Testis (tissue), 3 donors: ENCODE results near the gene DISP2. TPM values are rescaled to one million over a fixed set of nuclear protein-coding genes. Genes with fewer than 3 reads are reported as not detected.

Experiments used
- DNase-seq: peaks from one replicate; pipeline ENCODE4 v3.0.0-alpha.2; 2019
- H3K27ac ChIP-seq, 2 donors: fragments of 200-600 bp; sonication (generic); one replicate each; pipeline ENCODE4 v1.5.1; 2019
- H3K27me3 ChIP-seq: fragments of 200-600 bp; sonication (generic); one replicate; pipeline ENCODE4 v1.5.1; 2019
- H3K36me3 ChIP-seq: fragments of 200-600 bp; sonication (generic); one replicate; pipeline ENCODE4 v1.5.1; 2017; ENCODE audit warnings: low read depth; ENCODE audit errors: missing control alignments
- H3K4me1 ChIP-seq: fragments of 200-600 bp; sonication (generic); one replicate; pipeline ENCODE4 v1.5.1; 2019
- H3K4me3 ChIP-seq, 2 donors: fragments of 200-600 bp; sonication (generic); one replicate each; pipeline ENCODE4 v1.5.1; 2017 to 2019
- H3K9me3 ChIP-seq: fragments of 200-600 bp; sonication (generic); one replicate; pipeline ENCODE4 v1.5.1; 2017
- POLR2A ChIP-seq: fragments of 450-650 bp; IDR thresholded peaks from one replicate; pipeline ENCODE4 v1.6.1; 2017; ENCODE audit warnings: antibody characterized with exemption, mild to moderate bottlenecking, moderate library complexity
- WGBS, 2 donors: methylation state at CpG; one replicate each; pipeline ENCODE4 v1.1.5; 2018; 5-methylcytosine and 5-hydroxymethylcytosine counted together
- intact Hi-C: fragments of 100-400 bp; cut with DNase I; formaldehyde crosslinking; loops from one replicate; pipeline ENCODE4 v1.15.1; 2023; ENCODE audit warnings: low total_unique reads
- polyA plus RNA-seq: library from polyadenylated mRNA; stranded (reverse); fragments of 350-450 nt; fragmentation: Illumina TruSeq; extraction: RNeasy Lipid Tissue Mini Kit (QIAGEN cat#74804); gene quantifications from one replicate; pipeline ENCODE4 v1.2.3, GENCODE V29; 2014; ENCODE audit warnings: low read depth, low replicate concordance; ENCODE audit not compliant: insufficient read depth
- total RNA-seq, 2 donors: library from RNA; depleted of rRNA; stranded (reverse); fragments of >200 nt; gene quantifications; one replicate each; pipeline ENCODE4 v1.2.3, GENCODE V29; 2016
- TF ChIP-seq, protein P1 (sequence below), 3 experiments: fragments of 450-650 bp in 2 of 3; fragments of 200-600 bp in 1 of 3; sonication (generic) in 1 of 3; IDR thresholded peaks; one replicate each; pipeline ENCODE4 v1.5.1; 2016 to 2019; ENCODE audit warnings: antibody characterized with exemption in 3 of 3, mild to moderate bottlenecking in 2 of 3, moderate library complexity in 1 of 3

The DISP2 gene
- total and polyA plus RNA-seq, 3 donors from 2014 or later: 3.0 to 7.6 (median 4.4) TPM

- intact Hi-C loops: no loop called here
- Histone ChIP-seq H3K27ac (no peak overlapping the region), H3K4me3 (no peak overlapping the region), H3K9me3 (no peaks in the 10 kb centered on the region), H3K36me3 (no peaks in the 10 kb centered on the region), H3K4me1 (peaks cover 17% of the 10 kb centered on the region), H3K27me3 (no peaks in the 10 kb centered on the region)
- no peak for TF ChIP-seq POLR2A
- TF ChIP-seq, protein P1, sequence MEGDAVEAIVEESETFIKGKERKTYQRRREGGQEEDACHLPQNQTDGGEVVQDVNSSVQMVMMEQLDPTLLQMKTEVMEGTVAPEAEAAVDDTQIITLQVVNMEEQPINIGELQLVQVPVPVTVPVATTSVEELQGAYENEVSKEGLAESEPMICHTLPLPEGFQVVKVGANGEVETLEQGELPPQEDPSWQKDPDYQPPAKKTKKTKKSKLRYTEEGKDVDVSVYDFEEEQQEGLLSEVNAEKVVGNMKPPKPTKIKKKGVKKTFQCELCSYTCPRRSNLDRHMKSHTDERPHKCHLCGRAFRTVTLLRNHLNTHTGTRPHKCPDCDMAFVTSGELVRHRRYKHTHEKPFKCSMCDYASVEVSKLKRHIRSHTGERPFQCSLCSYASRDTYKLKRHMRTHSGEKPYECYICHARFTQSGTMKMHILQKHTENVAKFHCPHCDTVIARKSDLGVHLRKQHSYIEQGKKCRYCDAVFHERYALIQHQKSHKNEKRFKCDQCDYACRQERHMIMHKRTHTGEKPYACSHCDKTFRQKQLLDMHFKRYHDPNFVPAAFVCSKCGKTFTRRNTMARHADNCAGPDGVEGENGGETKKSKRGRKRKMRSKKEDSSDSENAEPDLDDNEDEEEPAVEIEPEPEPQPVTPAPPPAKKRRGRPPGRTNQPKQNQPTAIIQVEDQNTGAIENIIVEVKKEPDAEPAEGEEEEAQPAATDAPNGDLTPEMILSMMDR (IDR thresholded peaks at IDR 0.05): peak; percentile 26 to 66 (median 63)
- peak; percentile 63 for DNase-seq
- 53 to 58% methylated on average over 12 to 15 of the region's 15 CpGs for WGBS, 2 donors
Measured at GRCh38 chr15:40344631-40345120, 13.3 kb upstream of the DISP2 start.

DNA sequence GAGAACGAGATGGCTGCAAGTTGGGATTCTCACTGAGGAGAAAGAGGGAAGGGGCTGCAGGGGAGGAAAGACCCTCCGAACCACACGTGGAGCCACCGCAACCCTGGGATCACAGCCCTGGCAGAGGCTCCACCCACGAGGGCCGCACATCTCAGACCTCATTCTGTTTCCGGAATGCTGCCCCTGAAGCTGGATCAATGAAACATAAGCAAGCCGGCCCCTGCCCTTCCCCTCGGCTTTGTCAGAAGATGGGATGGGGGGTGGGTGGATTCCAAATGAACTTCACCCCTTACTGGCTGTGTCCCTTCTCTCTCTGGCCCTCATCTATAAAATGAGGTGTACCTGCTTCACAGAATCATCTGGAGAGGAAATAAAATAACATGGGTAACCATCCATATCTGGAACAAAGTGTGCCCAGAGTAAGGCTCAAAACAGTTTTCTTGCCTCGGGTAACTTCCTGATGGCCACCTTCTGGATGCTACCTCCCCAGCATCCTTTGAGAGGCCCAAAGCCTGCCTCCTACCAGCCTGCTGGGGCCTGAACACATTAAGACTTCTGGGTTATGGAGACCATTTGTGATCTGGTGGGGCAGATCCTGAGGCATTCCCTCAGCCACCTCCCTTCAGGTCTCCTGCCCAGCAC lies 12.7 kb upstream of the DISP2 start:
- intact Hi-C loops: no loop called here
- no peaks in the 10 kb centered on the region for H3K27me3 ChIP-seq
- H3K36me3 ChIP-seq: no peaks in the 10 kb centered on the region
- H3K4me3 ChIP-seq: no peak overlapping the region
- peaks cover 10% of the 10 kb centered on the region for H3K4me1 ChIP-seq
- no peak for DNase-seq
- no peak overlapping the region for H3K27ac ChIP-seq
- H3K9me3 ChIP-seq: no peaks in the 10 kb centered on the region
- TF ChIP-seq, protein P1 (IDR thresholded peaks at IDR 0.05): no peak
- TF ChIP-seq POLR2A: no peak
- WGBS, 2 donors: 81 to 89% methylated on average over 7 to 10 of the region's 10 CpGs

- Histone ChIP-seq H3K9me3 (no peaks in the 10 kb centered on the region), H3K36me3 (no peaks in the 10 kb centered on the region), H3K4me3 (no peak overlapping the region), H3K27me3 (no peaks in the 10 kb centered on the region), H3K27ac (no peak overlapping the region), H3K4me1 (peaks cover 4% of the 10 kb centered on the region)
- TF ChIP-seq, protein P1 (IDR thresholded peaks at IDR 0.05): no peak
- no peak for TF ChIP-seq POLR2A
- no peak for DNase-seq
- intact Hi-C loops: no loop called here
- WGBS, 2 donors: 82 to 84% methylated on average over 3 to 6 of the region's 6 CpGs
Measured at GRCh38 chr15:40345867-40346578, 12.0 kb upstream of the DISP2 start.

DNA sequence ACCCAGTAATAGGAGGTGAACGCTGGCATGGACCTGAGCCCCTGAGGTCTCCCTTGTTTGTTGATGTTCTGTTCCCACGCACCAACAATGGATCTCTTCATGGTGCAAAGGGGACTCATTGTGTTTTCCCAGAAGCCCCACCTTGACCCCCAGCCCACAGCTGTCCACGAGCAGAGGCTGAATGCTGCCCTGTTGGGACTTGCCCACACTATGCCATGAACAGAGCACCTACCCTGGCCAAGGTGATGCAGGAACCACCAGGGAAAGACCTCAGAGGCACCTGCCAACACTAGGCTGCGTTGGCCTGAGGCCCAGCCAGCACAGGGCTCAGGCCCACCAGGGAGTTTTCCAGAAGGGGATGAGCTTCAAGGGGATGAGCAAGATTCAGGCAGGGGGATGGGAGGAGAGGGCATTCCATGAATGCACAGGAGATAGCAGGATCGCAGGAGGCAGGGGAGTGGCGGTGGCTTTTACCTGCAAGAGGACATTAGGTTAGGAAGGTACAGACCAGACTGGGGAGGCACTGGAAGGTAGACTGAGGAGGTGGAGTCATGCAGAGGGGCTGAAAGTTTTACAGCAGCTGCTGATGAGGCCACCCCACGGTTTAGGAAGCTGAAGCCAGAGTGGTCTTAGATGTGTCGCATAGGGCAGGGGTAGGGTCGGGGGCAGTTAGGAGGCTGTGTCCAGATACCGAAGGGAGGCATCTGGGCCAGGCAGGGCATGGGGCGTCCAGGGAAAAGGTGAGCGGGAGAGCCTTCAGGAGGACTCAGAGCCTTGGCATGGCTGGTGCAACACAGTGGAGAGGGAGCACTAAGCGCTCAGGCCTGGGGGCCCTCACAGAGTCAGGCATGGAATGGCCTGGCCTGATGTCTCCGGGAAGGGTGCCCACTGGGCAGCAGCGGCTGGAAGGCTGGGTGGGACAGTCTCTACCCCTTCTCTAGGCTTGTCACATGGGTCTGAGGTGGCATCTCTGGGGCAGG lies 11.2 kb upstream of the DISP2 start:
- 88 to 90% methylated on average over 15 of the region's 15 CpGs for WGBS, 2 donors
- Histone ChIP-seq H3K27ac (no peak overlapping the region), H3K4me1 (no peaks in the 10 kb centered on the region), H3K27me3 (no peaks in the 10 kb centered on the region), H3K9me3 (no peaks in the 10 kb centered on the region), H3K4me3 (no peak overlapping the region), H3K36me3 (no peaks in the 10 kb centered on the region)
- no peak for DNase-seq
- intact Hi-C loops: no loop called here
- no peak for TF ChIP-seq POLR2A
- TF ChIP-seq, protein P1 (IDR thresholded peaks at IDR 0.05): no peak
